Measurements from ENCODE around the gene SLIT3.

DNA sequence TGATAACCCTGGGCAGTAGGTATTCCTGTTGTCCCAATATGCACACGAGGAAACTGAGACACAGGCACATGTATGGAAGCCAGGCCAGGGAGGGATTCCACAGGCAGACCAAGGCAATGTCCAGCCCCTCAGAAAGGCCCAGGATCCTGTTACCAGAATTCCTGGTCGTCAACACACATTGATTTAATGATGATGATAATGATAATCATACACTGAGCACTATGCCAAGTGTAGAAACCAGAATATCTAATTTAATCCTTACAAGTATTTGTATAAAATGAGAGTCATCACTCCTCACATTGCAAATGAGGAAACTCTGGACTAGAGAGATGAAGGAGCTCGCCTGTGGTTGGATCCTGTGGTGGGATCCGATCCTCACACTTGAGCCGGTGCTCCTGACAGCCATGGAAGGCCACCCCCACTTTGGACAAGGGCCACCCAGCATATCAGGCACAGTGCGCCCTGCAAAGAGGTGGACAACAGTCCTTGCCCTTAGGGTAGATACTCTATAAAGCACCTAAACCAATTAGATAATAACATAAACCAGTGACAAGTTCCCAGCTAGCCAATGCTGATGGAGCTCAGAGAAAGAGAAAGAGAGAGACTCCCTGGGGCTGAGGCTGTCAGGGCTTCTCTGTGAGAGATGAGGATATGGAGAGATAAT is 185.3 kb downstream of the SLIT3 start:
- TF ChIP-seq POLR2A (IDR thresholded peaks at IDR 0.05; ENCODE audit: extremely low read depth, insufficient read length): no peak
- TF ChIP-seq, protein P1, sequence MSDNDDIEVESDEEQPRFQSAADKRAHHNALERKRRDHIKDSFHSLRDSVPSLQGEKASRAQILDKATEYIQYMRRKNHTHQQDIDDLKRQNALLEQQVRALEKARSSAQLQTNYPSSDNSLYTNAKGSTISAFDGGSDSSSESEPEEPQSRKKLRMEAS (IDR thresholded peaks at IDR 0.05; ENCODE audit: low read depth, low read length): no peak
- TF ChIP-seq, protein P2, sequence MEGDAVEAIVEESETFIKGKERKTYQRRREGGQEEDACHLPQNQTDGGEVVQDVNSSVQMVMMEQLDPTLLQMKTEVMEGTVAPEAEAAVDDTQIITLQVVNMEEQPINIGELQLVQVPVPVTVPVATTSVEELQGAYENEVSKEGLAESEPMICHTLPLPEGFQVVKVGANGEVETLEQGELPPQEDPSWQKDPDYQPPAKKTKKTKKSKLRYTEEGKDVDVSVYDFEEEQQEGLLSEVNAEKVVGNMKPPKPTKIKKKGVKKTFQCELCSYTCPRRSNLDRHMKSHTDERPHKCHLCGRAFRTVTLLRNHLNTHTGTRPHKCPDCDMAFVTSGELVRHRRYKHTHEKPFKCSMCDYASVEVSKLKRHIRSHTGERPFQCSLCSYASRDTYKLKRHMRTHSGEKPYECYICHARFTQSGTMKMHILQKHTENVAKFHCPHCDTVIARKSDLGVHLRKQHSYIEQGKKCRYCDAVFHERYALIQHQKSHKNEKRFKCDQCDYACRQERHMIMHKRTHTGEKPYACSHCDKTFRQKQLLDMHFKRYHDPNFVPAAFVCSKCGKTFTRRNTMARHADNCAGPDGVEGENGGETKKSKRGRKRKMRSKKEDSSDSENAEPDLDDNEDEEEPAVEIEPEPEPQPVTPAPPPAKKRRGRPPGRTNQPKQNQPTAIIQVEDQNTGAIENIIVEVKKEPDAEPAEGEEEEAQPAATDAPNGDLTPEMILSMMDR (IDR thresholded peaks at IDR 0.05; ENCODE audit: low read depth, low read length): no peak
- TF ChIP-seq MYC (IDR thresholded peaks at IDR 0.05; ENCODE audit: low read depth, low read length): no peak

All from NB4 (cell line).